MM.1S (cell line): ENCODE results near the gene CNTN5.

Source experiments
- DNase-seq: peaks from one replicate; pipeline ENCODE4 v3.0.0-alpha.2; 2015
- H2AFZ ChIP-seq: fragments of 300-600 bp; sonication (generic); 2 replicates; pipeline ENCODE4 v1.6.0; 2016; ENCODE audit warnings: antibody characterized with exemption, low read length
- H3F3A ChIP-seq: fragments of 300-600 bp; sonication (generic); 2 replicates; pipeline ENCODE4 v1.6.1; 2016; ENCODE audit warnings: mild to moderate bottlenecking, antibody characterized with exemption, low read length, moderate library complexity, mixed read lengths; ENCODE audit not compliant: insufficient read depth
- H3K27ac ChIP-seq: fragments of 300-600 bp; sonication (generic); 2 replicates; pipeline ENCODE4 v1.5.1; 2016; ENCODE audit warnings: mild to moderate bottlenecking, low read length
- H3K27me3 ChIP-seq: fragments of 300-600 bp; sonication (generic); replicated peaks from 2 replicates; pipeline ENCODE4 v1.6.0; 2016; ENCODE audit warnings: low read length; ENCODE audit not compliant: insufficient read depth
- H3K36me3 ChIP-seq: fragments of 300-600 bp; sonication (generic); replicated peaks from 2 replicates; pipeline ENCODE4 v1.6.1; 2016; ENCODE audit warnings: mild to moderate bottlenecking, low read length, mixed read lengths; ENCODE audit not compliant: insufficient read depth
- H3K4me1 ChIP-seq: fragments of 300-600 bp; sonication (generic); 2 replicates; pipeline ENCODE4 v1.6.1; 2016; ENCODE audit warnings: low read length, mixed read lengths
- H3K4me2 ChIP-seq: fragments of 300-600 bp; sonication (generic); 2 replicates; pipeline ENCODE4 v1.6.0; 2016; ENCODE audit warnings: low read depth, low read length
- H3K4me3 ChIP-seq: fragments of 300-600 bp; sonication (generic); 2 replicates; pipeline ENCODE4 v1.5.1; 2016; ENCODE audit warnings: low read length, mixed read lengths
- H3K79me2 ChIP-seq: fragments of 300-600 bp; sonication (generic); 2 replicates; pipeline ENCODE4 v1.6.1; 2016; ENCODE audit warnings: mixed run types, low read length, mixed read lengths
- H3K9ac ChIP-seq: fragments of 300-600 bp; sonication (generic); 2 replicates; pipeline ENCODE4 v1.6.1; 2016; ENCODE audit warnings: low read length, mixed read lengths
- H3K9me2 ChIP-seq: fragments of 300-600 bp; sonication (generic); replicated peaks from 2 replicates; pipeline ENCODE4 v1.6.1; 2016; ENCODE audit warnings: mild to moderate bottlenecking, low read length, mixed read lengths; ENCODE audit not compliant: insufficient read depth
- H3K9me3 ChIP-seq: fragments of 300-600 bp; sonication (generic); replicated peaks from 2 replicates; pipeline ENCODE4 v1.6.1; 2016; ENCODE audit warnings: mild to moderate bottlenecking, low read length, mixed read lengths; ENCODE audit not compliant: insufficient read depth
- H4K20me1 ChIP-seq: fragments of 300-600 bp; sonication (generic); 2 replicates; pipeline ENCODE4 v1.6.1; 2016; ENCODE audit warnings: mild to moderate bottlenecking, low read length, moderate library complexity, mixed read lengths; ENCODE audit not compliant: insufficient read depth
- EZH2 ChIP-seq: fragments of 300-600 bp; sonication (generic); optimal IDR thresholded peaks from 2 replicates; pipeline ENCODE3; 2017; ENCODE audit warnings: low read depth, mild to moderate bottlenecking, antibody characterized with exemption, low read length, mixed read lengths
- EZH2phosphoT487 ChIP-seq: fragments of 300-600 bp; sonication (generic); IDR thresholded peaks from 2 replicates; pipeline ENCODE4 v1.6.1; 2018; ENCODE audit warnings: antibody characterized with exemption, low read length
- TF ChIP-seq, protein P1 (sequence below): fragments of 300-600 bp; sonication (generic); IDR thresholded peaks from 2 replicates; pipeline ENCODE4 v1.5.1; 2016; ENCODE audit warnings: antibody characterized with exemption, low read length, mixed read lengths

CNTN5 gene

DNA sequence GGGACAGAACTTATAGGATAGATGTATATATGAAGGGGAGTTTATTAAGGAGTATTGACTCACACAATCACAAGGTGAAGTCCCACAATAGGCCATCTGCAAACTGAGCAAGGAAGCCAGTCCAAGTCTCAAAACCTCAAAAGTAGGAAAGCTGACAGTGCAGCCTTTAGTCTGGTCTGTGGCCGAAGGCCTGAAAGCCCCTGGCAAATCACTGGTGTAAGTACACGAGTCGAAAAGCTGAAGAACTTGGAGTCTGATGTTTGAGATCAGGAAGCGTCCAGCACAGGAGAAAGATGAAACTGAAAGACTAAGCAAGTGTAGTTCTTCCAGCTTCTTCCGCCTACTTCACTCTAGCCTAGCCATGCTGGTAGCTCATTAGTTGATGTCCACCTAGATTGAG, 866.7 kb downstream of the CNTN5 start:
- Histone ChIP-seq H3K27me3 (no peaks in the 10 kb centered on the region), H3K27ac (no peak overlapping the region), H3K79me2 (no peaks in the 10 kb centered on the region), H3K9me2 (no peaks in the 10 kb centered on the region), H4K20me1 (no peaks in the 10 kb centered on the region), H3K4me2 (no peak overlapping the region), H3K4me1 (no peaks in the 10 kb centered on the region), H2AFZ (no peak overlapping the region), H3K9me3 (no peaks in the 10 kb centered on the region), H3K9ac (no peak overlapping the region), H3K36me3 (no peaks in the 10 kb centered on the region), H3F3A (no peaks in the 10 kb centered on the region), H3K4me3 (no peak overlapping the region)
- DNase-seq = no peak
- TF ChIP-seq EZH2phosphoT487 (no peak), EZH2 (no peak)
- TF ChIP-seq, protein P1, sequence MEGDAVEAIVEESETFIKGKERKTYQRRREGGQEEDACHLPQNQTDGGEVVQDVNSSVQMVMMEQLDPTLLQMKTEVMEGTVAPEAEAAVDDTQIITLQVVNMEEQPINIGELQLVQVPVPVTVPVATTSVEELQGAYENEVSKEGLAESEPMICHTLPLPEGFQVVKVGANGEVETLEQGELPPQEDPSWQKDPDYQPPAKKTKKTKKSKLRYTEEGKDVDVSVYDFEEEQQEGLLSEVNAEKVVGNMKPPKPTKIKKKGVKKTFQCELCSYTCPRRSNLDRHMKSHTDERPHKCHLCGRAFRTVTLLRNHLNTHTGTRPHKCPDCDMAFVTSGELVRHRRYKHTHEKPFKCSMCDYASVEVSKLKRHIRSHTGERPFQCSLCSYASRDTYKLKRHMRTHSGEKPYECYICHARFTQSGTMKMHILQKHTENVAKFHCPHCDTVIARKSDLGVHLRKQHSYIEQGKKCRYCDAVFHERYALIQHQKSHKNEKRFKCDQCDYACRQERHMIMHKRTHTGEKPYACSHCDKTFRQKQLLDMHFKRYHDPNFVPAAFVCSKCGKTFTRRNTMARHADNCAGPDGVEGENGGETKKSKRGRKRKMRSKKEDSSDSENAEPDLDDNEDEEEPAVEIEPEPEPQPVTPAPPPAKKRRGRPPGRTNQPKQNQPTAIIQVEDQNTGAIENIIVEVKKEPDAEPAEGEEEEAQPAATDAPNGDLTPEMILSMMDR = no peak

DNA sequence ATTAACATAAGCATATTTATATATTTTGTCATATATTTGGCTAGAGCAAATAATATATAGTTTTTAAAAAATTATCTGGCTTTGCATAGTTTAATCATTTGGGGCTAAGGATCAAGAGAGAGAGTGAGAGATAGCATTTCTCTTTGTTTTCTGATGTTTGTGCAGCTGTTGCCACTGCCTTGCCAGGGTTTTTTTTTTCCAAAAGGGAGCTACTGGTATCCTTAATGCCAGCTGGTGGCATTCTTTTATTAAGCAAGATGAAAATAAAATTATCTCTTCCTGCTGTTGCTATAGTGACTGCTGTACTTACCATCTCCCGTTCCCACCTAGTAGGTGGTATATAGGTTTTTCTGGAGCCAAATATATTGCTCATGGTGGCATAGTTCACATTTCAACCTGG, 873.1 kb downstream of the CNTN5 start:
- DNase-seq = no peak
- Histone ChIP-seq H3K4me2 (no peak overlapping the region), H3K4me1 (no peaks in the 10 kb centered on the region), H3F3A (no peaks in the 10 kb centered on the region), H2AFZ (no peak overlapping the region), H4K20me1 (no peaks in the 10 kb centered on the region), H3K4me3 (no peak overlapping the region), H3K9me3 (no peaks in the 10 kb centered on the region), H3K27ac (no peak overlapping the region), H3K9me2 (no peaks in the 10 kb centered on the region), H3K79me2 (no peaks in the 10 kb centered on the region), H3K9ac (no peak overlapping the region), H3K36me3 (no peaks in the 10 kb centered on the region), H3K27me3 (no peaks in the 10 kb centered on the region)
- TF ChIP-seq EZH2phosphoT487 (no peak), EZH2 (no peak)
- TF ChIP-seq, protein P1 = no peak

DNA sequence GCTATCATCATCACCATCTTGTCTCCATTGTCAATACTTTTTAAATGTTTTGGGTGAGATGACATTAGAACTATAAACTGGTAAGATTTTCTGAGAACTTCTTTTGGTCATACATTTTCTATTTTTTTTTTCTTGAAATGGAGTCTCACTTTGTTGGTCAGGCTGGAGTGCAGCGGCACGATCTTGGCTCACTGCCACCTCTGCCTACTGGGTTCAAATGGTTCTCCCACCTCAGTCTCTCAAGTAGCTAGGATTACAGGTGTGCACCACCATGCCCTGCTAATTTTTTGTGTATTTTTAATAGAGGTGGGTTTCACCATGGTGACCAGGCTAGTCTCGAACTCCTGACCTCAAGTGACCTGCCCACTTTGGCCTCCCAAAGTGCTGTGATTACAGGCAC, 880.4 kb downstream of the CNTN5 start:
- Histone ChIP-seq H3K79me2 (no peaks in the 10 kb centered on the region), H3K4me2 (no peak overlapping the region), H3F3A (no peaks in the 10 kb centered on the region), H3K36me3 (no peaks in the 10 kb centered on the region), H4K20me1 (no peaks in the 10 kb centered on the region), H3K9ac (no peak overlapping the region), H3K27me3 (no peaks in the 10 kb centered on the region), H3K27ac (no peak overlapping the region), H3K4me1 (no peaks in the 10 kb centered on the region), H3K9me2 (no peaks in the 10 kb centered on the region), H3K9me3 (no peaks in the 10 kb centered on the region), H2AFZ (no peak overlapping the region), H3K4me3 (no peak overlapping the region)
- TF ChIP-seq EZH2 = no peak
- TF ChIP-seq EZH2phosphoT487 = no peak
- TF ChIP-seq, protein P1 = no peak
- no peak for DNase-seq
